ENCODE data around the gene BDKRB2. TPM values are rescaled to one million over a fixed set of nuclear protein-coding genes. Genes with fewer than 3 reads are reported as not detected.

The BDKRB2 gene
- total and polyA plus RNA-seq, 2 of the 8 experiments (the other 6 are each of a cell fraction or from before 2014, with no cell fraction given), result 0.13 to 0.21 TPM

- TF ChIP-seq ATF3 (IDR thresholded peaks at IDR 0.05; ENCODE audit: insufficient read depth, low read depth, low read length) (no peak), MAFK (IDR thresholded peaks at IDR 0.05; ENCODE audit: low read depth, low read length) (no peak), SP4 (IDR thresholded peaks at IDR 0.05; ENCODE audit: low read length) (no peak)
These were observed 66.2 kb downstream of the BDKRB2 start (continued) for GRCh38 chr14:96270565-96271420.

Measured in H1 (cell line).